K562 (cell line): ENCODE data around the gene LIPH. TPM values are rescaled to one million over a fixed set of nuclear protein-coding genes. Genes with fewer than 3 reads are reported as not detected.
A peak's percentile ranks its signal among the peaks of the same experiment; 100 is the strongest.

Experiments
- BRF2 ChIP-seq: IDR thresholded peaks from 3 replicates; pipeline ENCODE4 v1.6.1; 2011; ENCODE audit warnings: borderline replicate concordance, mild to moderate bottlenecking; ENCODE audit not compliant: insufficient read length, insufficient read depth
- CREM ChIP-seq: IDR thresholded peaks from 2 replicates; pipeline ENCODE4 v1.6.1; 2014; ENCODE audit warnings: antibody characterized with exemption, low read depth
- CTCF ChIP-seq, 3 experiments: IDR thresholded peaks in 2 of 3; conservative IDR thresholded peaks in 1 of 3; 2 replicates each; pipeline ENCODE4 v1.5.1; 2011 to 2012; ENCODE audit warnings: low read length in 3 of 3, mild to moderate bottlenecking in 3 of 3, control low read depth in 2 of 3, improper control_type of control experiment in 1 of 3, inconsistent platforms in 1 of 3, low read depth in 1 of 3, mixed read lengths in 1 of 3, moderate library complexity in 1 of 3; ENCODE audit not compliant: insufficient read depth in 2 of 3
- DIDO1 ChIP-seq: fragments of 450-650 bp; IDR thresholded peaks from 2 replicates; pipeline ENCODE4 v1.6.1; 2016; ENCODE audit warnings: low read depth, missing biosample characterization, missing genetic modification characterization
- E2F5 ChIP-seq: sonication (generic); formaldehyde crosslinking; IDR thresholded peaks from 2 replicates; pipeline ENCODE4 v1.8.0; 2022; ENCODE audit warnings: mild to moderate bottlenecking, missing genetic modification reagents
- ID3 ChIP-seq, 2 experiments: fragments of 250-450 bp in 1 of 2; fragments of 450-650 bp in 1 of 2; sonication (Bioruptor Pico) in 1 of 2; IDR thresholded peaks; 2 replicates each; pipeline versions ENCODE4 v1.6.1 to v1.8.0; 2016 to 2021; ENCODE audit warnings: mild to moderate bottlenecking in 2 of 2, moderate library complexity in 2 of 2, missing compliant biosample characterization in 1 of 2, missing genetic modification characterization in 1 of 2
- MCM5 ChIP-seq: fragments of 450-650 bp; IDR thresholded peaks from 2 replicates; pipeline ENCODE4 v1.6.1; 2016; ENCODE audit warnings: low read depth
- MYBL2 ChIP-seq, 2 experiments: fragments of 450-650 bp in 1 of 2; sonication (generic) in 1 of 2; formaldehyde crosslinking in 1 of 2; IDR thresholded peaks; 2 replicates each; pipeline versions ENCODE4 v1.6.1 to v1.8.1; 2017 to 2022; ENCODE audit warnings: borderline replicate concordance in 1 of 2, inconsistent platforms in 1 of 2, low read depth in 1 of 2, mild to moderate bottlenecking in 1 of 2, missing genetic modification reagents in 1 of 2, moderate library complexity in 1 of 2
- NRF1 ChIP-seq, 2 experiments: fragments of 450-650 bp; IDR thresholded peaks in 1 of 2; conservative IDR thresholded peaks in 1 of 2; 2 replicates each; pipeline ENCODE4 v1.6.1; 2014; ENCODE audit warnings: mild to moderate bottlenecking in 2 of 2
- PHB ChIP-seq: fragments of 250-450 bp; sonication (Bioruptor Pico); IDR thresholded peaks from 2 replicates; pipeline ENCODE4 v1.5.0; 2021
- RFX7 ChIP-seq: fragments of 250-450 bp; sonication (Bioruptor Pico); IDR thresholded peaks from 2 replicates; pipeline ENCODE4 v1.5.1; 2021; ENCODE audit warnings: mild to moderate bottlenecking
- RHOXF2B ChIP-seq: fragments of 250-450 bp; sonication (Bioruptor Pico); conservative IDR thresholded peaks from 2 replicates; pipeline ENCODE4 v1.5.1; 2021
- SAFB2 ChIP-seq: fragments of 200-400 bp; formaldehyde crosslinking; IDR thresholded peaks from 2 replicates; pipeline ENCODE4 v1.6.1; 2018; ENCODE audit warnings: borderline replicate concordance, low read length, low read depth, moderate library complexity; ENCODE audit not compliant: severe bottlenecking
- SLC30A9 ChIP-seq: fragments of 250-450 bp; sonication (Bioruptor Pico); IDR thresholded peaks from 2 replicates; pipeline ENCODE4 v1.8.0; 2022; ENCODE audit warnings: mild to moderate bottlenecking, moderate library complexity
- SRF ChIP-seq, 2 experiments: fragments of 250-450, 450-650 bp in 1 of 2; sonication (Bioruptor Pico) in 1 of 2; sonication (generic) in 1 of 2; formaldehyde crosslinking; IDR thresholded peaks; 2 replicates each; pipeline versions ENCODE4 v1.5.0 to v1.5.1; 2020 to 2022; ENCODE audit warnings: mild to moderate bottlenecking in 1 of 2, missing genetic modification reagents in 1 of 2
- TEAD1 ChIP-seq, 2 experiments: fragments of 450-650 bp in 1 of 2; sonication (generic) in 1 of 2; formaldehyde crosslinking; IDR thresholded peaks; 2 replicates each; pipeline versions ENCODE4 v1.4.0 to v1.8.0; 2020 to 2022; ENCODE audit warnings: mild to moderate bottlenecking in 2 of 2, missing genetic modification reagents in 1 of 2
- TSC22D4 ChIP-seq: fragments of 450-650 bp; IDR thresholded peaks from 2 replicates; pipeline ENCODE4 v1.6.1; 2016; ENCODE audit warnings: missing genetic modification characterization, missing biosample characterization, control low read depth
- ZC3H11A ChIP-seq: IDR thresholded peaks from 2 replicates; pipeline ENCODE4 v1.6.1; 2012; ENCODE audit warnings: low read depth, low read length, improper control_type of control experiment
- ZNF165 ChIP-seq: fragments of 250-450 bp; sonication (Bioruptor Pico); IDR thresholded peaks from 2 replicates; pipeline ENCODE4 v1.4.0; 2020; ENCODE audit warnings: borderline replicate concordance
- ZNF212 ChIP-seq: fragments of 450-650 bp; formaldehyde crosslinking; IDR thresholded peaks from 2 replicates; pipeline ENCODE4 v1.4.0; 2020; ENCODE audit warnings: mild to moderate bottlenecking
- ZNF57 ChIP-seq: fragments of 450-650 bp; formaldehyde crosslinking; IDR thresholded peaks from 2 replicates; pipeline ENCODE4 v1.4.0; 2020; ENCODE audit warnings: mild to moderate bottlenecking, moderate library complexity
- ZNF699 ChIP-seq: fragments of 250-450 bp; sonication (Bioruptor Pico); IDR thresholded peaks from 2 replicates; pipeline ENCODE4 v1.8.0; 2021; ENCODE audit warnings: mild to moderate bottlenecking, moderate library complexity; ENCODE audit not compliant: insufficient replicate concordance
- ZSCAN32 ChIP-seq: fragments of 450-650 bp; formaldehyde crosslinking; IDR thresholded peaks from 2 replicates; pipeline ENCODE4 v1.4.0; 2020; ENCODE audit warnings: mild to moderate bottlenecking, moderate library complexity
- polyA plus RNA-seq, 8 experiments: library from polyadenylated mRNA; depleted of rRNA in 4 of 8; stranded (reverse) in 5 of 8; unstranded in 3 of 8; fragments of >200 nt; fragmentation: Nextera tagmentation in 2 of 8; fragmentation: Illumina TruSeq in 1 of 8; extraction: Ambion mirVana in 2 of 8; extraction: Trizol in 1 of 8; gene quantifications; 2 replicates each; pipeline versions ENCODE4 v1.2.1 to v1.2.3, GENCODE V29; 2011 to 2014; ENCODE audit warnings: inconsistent platforms in 1 of 8, missing spikeins in 1 of 8
- total RNA-seq, 7 experiments: library from RNA; depleted of rRNA in 6 of 7; stranded (reverse); fragments of >200 nt in 6 of 7; fragmentation: Illumina TruSeq in 2 of 7; extraction: Trizol in 2 of 7; gene quantifications; 2 replicates each; pipeline versions ENCODE4 v1.2.1 to v1.2.3, GENCODE V29; 2011 to 2021; ENCODE audit warnings: low replicate concordance in 1 of 7

Gene LIPH
- total and polyA plus RNA-seq, 9 of the 15 experiments (the other 6 are each of a cell fraction or from before 2014, with no cell fraction given), result 0.73 to 1.8 (median 1.3) TPM

GRCh38 chr3:185498503-185499396 is 53.6 kb downstream of the LIPH start, which contains the start of gene TMEM41A (continued):
- TF ChIP-seq BRF2, result no peak
- peak in 1 of 2 experiments; percentile 56; a peak in 2 of 4 replicates for TF ChIP-seq SRF (CRISPR knock-in tag; IDR thresholded peaks at IDR 0.05)
- TF ChIP-seq TSC22D4, result no peak
- peak; percentile 95 for TF ChIP-seq DIDO1 (tag)
- no peak for TF ChIP-seq MCM5
- TF ChIP-seq ZNF699, result no peak
- TF ChIP-seq SLC30A9, result no peak
- TF ChIP-seq TEAD1 (CRISPR knock-in tag; IDR thresholded peaks at IDR 0.05), result peak; percentile 56 to 77; a peak in 3 of 4 replicates
- TF ChIP-seq NRF1 (conservative IDR thresholded peaks at IDR 0.05 in 1 of 2, IDR thresholded peaks at IDR 0.05 in 1 of 2), result peak; percentile 60 to 61
- peak; percentile 76; the same call in 1 of the 2 replicates for TF ChIP-seq E2F5 (CRISPR knock-in tag)
- TF ChIP-seq ZNF212 (CRISPR knock-in tag), result no peak
- TF ChIP-seq ZNF165 (CRISPR knock-in tag), result no peak
- TF ChIP-seq RHOXF2B, result 0 out of 2 replicates have a peak, but pooled peaks have one; percentile 76
- TF ChIP-seq ZSCAN32 (CRISPR knock-in tag), result no peak
- no peak for TF ChIP-seq ZNF57 (CRISPR knock-in tag)
- TF ChIP-seq CTCF (IDR thresholded peaks at IDR 0.05 in 2 of 3, conservative IDR thresholded peaks at IDR 0.05 in 1 of 3; ENCODE audit: insufficient read depth in 2 of 3, low read depth in 1 of 3, low read length in 3 of 3), result peak in 1 of 3 experiments; percentile 5; a peak in 2 of 6 replicates
- TF ChIP-seq PHB (CRISPR knock-in tag), result no peak; the same call in 1 of the 2 replicates
- TF ChIP-seq ID3 (CRISPR knock-in tag; IDR thresholded peaks at IDR 0.05), result no peak
- TF ChIP-seq ID3 (tag; IDR thresholded peaks at IDR 0.05), result peak; percentile 92
- TF ChIP-seq ZC3H11A, result peak; percentile 95
- no peak for TF ChIP-seq SAFB2
- no peak for TF ChIP-seq RFX7
- TF ChIP-seq CREM, result peak; percentile 80
- TF ChIP-seq MYBL2 (IDR thresholded peaks at IDR 0.05; ENCODE audit: low read depth), result 0 out of 2 replicates have a peak, but pooled peaks have one; percentile 9
- TF ChIP-seq MYBL2 (CRISPR knock-in tag; IDR thresholded peaks at IDR 0.05; ENCODE audit: borderline replicate concordance), result no peak
